HG03558 (cell line): Measurements from ENCODE around the gene CPZ.

Experiments
- ATAC-seq: cut with Tn5 transposase; IDR thresholded peaks from one replicate; pipeline ENCODE4 v1.9.1; 2021; ENCODE audit warnings: moderate number of reproducible peaks; ENCODE audit not compliant: unreplicated experiment; ENCODE audit errors: extremely low read depth

CPZ gene

GRCh38 chr4:8579526-8580320 is 12.8 kb upstream of the CPZ start:
- ATAC-seq = no peak

- ATAC-seq = no peak
Measured at GRCh38 chr4:8580321-8581093, 12.1 kb upstream of the CPZ start, which contains the start of gene GPR78. TSS of gene GPR78 (plus strand) at chr4:8580392. CDS start at chr4:8580983, 591 bp downstream.

DNA sequence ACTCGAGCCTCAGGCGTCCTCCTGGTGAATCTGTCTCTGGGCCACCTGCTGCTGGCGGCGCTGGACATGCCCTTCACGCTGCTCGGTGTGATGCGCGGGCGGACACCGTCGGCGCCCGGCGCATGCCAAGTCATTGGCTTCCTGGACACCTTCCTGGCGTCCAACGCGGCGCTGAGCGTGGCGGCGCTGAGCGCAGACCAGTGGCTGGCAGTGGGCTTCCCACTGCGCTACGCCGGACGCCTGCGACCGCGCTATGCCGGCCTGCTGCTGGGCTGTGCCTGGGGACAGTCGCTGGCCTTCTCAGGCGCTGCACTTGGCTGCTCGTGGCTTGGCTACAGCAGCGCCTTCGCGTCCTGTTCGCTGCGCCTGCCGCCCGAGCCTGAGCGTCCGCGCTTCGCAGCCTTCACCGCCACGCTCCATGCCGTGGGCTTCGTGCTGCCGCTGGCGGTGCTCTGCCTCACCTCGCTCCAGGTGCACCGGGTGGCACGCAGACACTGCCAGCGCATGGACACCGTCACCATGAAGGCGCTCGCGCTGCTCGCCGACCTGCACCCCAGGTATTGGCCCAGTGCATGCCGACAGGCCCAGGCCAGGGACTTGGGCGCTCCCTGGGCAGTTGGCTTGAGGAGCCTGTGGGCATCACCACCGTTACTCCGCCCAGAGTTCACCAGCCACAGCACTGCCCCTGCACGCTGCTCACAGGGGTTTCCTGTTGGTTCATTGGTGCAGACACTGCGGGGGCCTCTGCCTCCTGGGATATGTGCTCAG is 11.3 kb upstream of the CPZ start:
- ATAC-seq = no peak

- no peak for ATAC-seq
Measured at GRCh38 chr4:8582016-8582415, 10.5 kb upstream of the CPZ start.

DNA sequence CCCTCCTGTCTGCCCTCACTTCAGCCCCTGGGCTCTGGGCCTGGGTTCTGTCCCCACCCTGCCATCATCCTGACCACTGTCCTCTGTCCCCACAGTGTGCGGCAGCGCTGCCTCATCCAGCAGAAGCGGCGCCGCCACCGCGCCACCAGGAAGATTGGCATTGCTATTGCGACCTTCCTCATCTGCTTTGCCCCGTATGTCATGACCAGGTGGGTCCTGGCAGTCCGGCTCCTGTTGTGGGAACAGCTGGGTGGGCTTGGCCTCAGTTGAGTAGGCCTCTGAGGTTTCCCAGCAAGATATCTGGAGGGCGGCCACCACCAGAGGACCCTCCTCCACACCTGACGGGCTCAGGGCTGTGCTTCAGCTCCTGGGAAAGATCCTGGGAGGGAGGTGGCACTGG is 10.1 kb upstream of the CPZ start:
- ATAC-seq = no peak

- no peak for ATAC-seq
Measured at GRCh38 chr4:8582941-8583654, 9.5 kb upstream of the CPZ start.

GRCh38 chr4:8583655-8584025 is 8.9 kb upstream of the CPZ start:
- no peak for ATAC-seq

- ATAC-seq = no peak
Measured at GRCh38 chr4:8585186-8585585, 7.4 kb upstream of the CPZ start.

- no peak for ATAC-seq
Measured at GRCh38 chr4:8585721-8586212, 6.8 kb upstream of the CPZ start.

DNA sequence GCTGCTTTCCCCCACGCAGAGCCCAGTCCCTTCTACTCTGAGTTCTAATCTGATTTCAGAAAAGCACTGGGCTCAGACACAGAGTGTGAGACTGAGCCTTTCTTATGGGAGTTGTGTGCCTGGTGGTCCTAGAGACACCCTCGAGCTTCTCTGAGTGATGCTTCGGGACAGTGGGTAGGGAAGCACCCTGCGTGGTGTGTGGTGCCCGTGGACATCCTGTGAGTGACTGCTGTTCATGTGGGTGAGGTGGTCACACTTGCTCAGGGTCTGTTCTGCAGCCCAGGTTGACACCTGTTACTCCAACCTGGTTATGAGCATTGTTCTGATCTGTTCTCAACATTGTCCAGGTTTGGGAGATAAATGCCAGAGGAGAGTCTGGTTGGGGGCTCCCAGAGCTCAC is 6.3 kb upstream of the CPZ start:
- ATAC-seq = no peak

DNA sequence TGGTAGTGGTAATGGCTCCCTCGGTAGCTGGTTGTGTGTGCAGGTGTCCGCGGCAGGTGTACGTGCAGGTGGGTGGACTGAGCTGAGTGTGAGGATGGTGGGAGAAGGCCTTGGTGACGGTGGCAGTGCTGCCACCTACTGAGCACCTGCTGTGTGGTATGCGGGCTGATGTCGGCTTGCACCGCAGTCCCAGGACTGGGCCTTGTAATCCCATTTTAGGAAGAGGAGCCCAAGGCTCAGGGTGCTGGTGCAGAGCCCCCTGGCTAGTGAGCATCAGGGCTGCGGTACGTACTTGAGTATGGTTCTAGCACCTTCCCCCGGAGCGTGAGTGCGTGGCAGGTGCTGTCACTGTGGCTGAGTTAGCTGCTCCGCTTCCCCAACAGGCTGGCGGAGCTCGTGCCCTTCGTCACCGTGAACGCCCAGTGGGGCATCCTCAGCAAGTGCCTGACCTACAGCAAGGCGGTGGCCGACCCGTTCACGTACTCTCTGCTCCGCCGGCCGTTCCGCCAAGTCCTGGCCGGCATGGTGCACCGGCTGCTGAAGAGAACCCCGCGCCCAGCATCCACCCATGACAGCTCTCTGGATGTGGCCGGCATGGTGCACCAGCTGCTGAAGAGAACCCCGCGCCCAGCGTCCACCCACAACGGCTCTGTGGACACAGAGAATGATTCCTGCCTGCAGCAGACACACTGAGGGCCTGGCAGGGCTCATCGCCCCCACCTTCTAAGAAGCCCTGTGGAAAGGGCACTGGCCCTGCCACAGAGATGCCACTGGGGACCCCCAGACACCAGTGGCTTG is 5.7 kb upstream of the CPZ start:
- no peak for ATAC-seq

DNA sequence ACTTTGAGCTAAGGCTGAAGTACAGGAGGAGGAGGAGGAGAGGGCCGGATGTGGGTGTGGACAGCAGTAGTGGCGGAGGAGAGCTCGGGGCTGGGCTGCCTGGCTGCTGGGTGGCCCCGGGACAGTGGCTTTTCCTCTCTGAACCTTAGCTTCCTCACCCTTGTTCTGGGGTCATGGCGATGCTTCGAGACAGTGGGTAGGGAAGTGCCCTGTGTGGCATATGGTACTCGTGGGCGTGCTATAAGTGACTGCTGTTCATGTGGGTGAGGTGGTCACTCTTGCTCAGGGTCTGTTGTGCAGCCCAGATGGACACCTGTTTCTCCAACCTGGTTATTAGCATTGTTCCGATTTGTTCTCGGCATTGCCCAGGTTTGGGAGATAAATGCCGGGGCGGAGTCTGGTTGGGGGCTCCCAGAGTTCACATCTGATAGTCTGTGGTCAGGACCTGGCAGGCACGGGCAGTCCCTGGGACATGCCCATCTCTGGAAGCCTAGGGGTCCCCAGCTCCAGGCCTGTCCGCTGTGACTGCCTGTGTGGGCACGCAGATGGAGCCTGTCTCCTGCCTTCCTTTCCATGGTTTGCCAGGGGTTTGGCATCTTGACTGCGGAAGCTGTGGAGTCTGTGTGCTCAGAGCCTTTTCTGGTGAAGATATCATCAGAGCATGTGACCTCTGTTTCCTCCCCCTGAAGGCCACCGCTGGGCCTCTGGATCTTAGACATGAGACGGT is 4.9 kb upstream of the CPZ start:
- no peak for ATAC-seq

GRCh38 chr4:8588196-8588470 is 4.4 kb upstream of the CPZ start:
- no peak for ATAC-seq

DNA sequence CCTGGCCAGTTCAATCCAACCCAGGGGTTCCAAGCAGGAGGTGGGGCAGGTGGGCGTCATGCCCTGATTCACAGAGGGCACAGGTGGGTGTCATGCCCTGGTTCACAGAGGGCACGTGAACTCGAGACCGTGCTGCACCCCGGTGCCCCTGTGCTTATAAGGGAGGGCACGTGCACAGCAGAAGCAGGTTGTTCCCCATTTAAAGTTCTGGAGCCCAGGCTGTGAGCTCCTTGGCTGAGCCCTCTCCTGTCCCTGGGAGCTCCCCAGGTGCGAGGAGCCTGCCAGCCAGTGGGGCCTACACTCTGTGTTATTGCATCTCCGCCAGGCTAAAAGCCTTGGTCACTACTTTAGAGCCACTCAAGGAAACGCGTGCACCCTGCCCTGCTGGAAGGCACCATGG is 3.2 kb upstream of the CPZ start:
- no peak for ATAC-seq

DNA sequence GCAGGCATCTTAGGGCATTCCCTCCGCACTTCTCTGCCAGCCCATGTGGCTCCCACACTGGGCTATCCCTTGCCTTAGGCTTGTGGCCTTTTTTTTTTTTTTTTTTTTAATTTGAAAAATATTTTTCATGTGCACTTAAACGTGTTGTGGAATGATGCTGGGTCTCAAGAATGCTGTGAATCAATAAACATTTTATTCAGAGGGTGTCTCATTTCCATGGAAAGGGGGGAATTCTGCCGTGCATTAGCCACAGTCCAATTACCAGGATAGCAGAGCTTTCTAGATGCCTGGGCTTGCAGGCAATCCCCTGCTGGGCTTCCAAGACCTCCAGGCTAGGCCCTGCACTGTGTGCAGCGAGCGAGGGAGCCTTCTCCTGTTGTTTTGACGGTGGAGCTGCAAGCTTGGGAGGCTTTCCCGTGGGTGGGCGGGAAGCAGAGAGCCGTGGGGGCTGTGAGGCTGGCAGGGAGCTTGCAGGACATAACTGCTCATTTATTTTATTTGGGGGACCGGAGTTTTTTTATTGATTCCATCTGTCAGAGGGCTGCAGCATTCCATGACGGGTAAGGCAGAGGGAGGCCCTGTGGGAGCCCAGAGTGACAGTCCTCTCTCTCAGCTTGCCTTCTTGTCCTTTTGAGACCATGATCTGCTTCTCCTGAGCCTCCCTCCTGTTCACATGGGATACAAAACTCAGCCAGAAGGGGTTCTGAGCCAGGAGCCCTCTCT is 2.6 kb upstream of the CPZ start:
- ATAC-seq = no peak

- no peak for ATAC-seq
Measured at GRCh38 chr4:8590546-8590880, 2.1 kb upstream of the CPZ start.

DNA sequence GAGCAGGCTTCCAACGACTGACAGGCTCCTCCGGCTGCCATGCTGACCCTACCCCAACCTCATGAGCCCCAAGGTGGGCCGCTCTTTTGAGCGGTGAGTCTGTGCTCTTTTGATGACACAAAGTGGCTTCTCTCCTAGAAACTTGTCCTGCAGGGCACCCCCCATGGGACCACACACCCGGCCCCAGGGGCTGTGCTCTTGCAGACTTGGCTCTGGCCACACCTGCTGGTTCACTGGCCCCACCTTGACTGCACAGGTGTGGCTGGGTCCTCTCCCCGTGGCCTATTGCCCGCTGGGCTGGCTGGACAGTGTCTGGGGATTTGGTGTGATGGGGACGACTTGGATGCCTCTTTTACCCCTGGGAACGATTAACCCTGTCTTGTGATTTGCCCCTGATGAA is 1.5 kb upstream of the CPZ start:
- ATAC-seq = no peak

DNA sequence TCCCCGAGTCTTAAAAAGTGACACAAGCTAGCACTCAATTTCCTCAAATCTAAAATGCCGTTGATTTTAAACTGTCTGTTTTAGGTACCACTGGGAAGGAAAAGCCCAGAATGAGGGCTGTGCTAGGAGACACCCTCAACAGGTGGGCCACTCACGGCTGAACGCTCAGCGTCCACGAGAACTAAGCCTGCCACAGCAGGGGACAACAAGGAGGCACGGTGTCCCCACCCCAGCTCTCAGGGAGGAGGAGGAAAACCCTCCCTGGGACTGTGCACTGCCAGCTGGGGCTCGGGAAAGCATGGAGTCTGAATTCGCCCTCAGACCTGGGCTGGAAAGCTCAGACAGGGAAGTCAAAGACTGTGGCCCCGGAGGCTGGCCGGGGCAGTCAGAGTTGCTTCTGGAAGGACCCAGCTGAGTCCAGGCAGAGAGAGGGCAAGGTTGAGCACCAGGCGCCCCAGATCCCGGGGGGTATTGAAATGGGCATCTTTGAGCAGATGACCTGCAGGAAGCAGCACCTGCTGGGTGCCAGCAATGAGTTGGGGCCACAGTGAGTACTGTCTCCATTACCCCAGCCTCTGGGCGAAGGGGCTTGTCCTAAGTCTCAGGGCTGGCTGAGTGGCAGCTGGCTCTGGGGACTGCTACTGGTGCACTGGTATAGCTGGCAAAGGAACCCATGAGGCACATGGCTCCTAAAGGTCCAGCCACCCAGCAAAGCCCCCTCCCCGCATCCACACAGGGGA is 769 bp upstream of the CPZ start:
- ATAC-seq = no peak
